ENCODE measurements around the gene TMEM80.
"Not testable (repeated sequence)": the region's sequence is repeated elsewhere in the genome, so short reads cannot be mapped to it uniquely, and the experiment has no call there.

TMEM80 gene

DNA sequence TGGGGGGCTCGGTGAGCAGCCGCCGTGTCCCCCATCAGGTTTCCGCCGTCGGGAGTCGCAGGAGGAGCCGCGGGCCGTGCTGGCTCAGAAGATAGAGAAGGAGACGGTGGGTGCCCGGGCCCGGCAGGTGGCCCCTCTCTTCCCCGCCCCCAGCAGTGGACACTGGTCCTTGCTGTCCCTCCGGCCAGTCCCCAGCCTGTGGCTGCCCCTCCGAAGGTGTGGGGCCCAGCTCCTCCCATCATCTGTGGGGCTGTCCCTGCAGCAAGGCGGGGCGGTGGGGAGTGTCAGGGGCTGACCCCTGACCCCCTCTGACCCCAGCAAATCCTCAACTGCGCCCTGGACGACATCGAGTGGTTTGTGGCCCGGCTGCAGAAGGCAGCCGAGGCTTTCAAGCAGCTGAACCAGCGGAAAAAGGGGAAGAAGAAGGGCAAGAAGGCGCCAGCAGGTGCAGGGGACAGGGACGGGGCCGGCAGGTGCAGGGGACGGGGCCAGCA, 25.7 kb downstream of the TMEM80 start:
- DNase-seq (ENCODE audit: low spot score), result no peak

DNA sequence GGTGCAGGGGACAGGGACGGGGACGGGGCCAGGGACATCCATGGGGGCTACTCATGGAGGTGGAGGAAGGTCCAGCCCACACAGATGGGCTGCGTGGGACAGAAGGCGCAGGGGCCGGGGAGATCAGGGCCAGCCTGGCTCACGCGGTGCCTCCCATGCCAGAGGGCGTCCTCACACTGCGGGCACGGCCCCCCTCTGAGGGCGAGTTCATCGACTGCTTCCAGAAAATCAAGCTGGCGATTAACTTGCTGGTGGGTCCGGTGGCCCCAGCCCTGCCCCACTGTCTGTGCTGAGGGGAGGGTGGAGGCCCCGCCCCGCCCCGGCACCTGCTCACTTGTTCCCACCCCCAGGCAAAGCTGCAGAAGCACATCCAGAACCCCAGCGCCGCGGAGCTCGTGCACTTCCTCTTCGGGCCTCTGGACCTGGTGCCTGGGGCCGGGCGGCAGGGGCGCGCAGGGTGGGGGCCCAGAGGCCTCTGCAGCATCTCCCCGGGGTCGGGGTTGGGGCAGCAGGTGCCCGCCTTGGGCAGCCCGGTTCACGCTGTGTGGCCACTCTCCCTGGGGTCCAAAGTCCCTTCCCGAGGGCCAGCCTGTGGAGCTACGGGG, 26.2 kb downstream of the TMEM80 start:
- no peak for DNase-seq (ENCODE audit: low spot score)

DNA sequence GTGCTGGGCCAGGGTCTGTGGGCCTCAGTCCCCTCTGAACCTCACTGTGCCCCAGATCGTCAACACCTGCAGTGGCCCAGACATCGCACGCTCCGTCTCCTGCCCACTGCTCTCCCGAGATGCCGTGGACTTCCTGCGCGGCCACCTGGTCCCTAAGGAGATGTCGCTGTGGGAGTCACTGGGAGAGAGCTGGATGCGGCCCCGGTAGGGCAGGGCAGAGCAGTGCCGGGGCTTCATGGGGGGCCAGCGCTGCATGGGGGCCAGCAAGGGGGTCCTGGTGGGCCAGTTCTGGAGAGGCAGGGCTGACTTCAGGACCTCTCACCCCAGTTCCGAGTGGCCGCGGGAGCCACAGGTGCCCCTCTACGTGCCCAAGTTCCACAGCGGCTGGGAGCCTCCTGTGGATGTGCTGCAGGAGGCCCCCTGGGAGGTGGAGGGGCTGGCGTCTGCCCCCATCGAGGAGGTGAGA, 26.8 kb downstream of the TMEM80 start:
- DNase-seq (ENCODE audit: low spot score), result no peak

DNA sequence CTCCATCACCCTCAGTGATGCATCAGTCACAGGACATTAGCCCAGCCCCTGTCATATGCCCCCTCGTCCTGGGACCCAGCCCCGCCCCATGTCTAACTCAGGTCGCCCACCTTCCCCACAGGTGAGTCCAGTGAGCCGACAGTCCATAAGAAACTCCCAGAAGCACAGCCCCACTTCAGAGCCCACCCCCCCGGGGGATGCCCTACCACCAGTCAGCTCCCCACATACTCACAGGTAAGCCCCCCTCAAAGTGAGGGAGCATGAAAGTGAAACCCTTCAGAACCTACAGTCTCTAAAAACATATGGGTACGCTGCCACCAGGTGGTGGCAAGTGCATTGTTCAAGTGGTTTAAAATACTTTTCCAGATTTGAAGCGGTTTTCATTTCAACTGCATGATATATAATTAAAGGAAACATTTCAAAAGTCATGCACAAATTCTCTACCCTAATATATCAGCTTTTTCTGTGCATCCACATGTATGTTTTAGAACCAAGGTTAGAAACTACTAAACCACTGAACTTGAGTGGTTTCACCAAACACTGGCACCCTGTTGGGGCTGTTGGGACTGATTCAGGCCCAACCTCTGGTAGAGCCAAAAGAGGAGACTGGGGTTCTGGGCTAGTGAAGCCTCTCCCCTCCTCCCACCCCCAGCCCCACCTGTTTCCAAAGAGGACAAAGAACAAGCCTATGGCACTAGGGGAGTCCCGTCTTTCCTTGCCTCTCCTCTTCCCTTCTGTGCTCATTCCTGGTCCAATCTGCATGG, 27.7 kb downstream of the TMEM80 start:
- peak; percentile 75 for DNase-seq (ENCODE audit: low spot score)

DNA sequence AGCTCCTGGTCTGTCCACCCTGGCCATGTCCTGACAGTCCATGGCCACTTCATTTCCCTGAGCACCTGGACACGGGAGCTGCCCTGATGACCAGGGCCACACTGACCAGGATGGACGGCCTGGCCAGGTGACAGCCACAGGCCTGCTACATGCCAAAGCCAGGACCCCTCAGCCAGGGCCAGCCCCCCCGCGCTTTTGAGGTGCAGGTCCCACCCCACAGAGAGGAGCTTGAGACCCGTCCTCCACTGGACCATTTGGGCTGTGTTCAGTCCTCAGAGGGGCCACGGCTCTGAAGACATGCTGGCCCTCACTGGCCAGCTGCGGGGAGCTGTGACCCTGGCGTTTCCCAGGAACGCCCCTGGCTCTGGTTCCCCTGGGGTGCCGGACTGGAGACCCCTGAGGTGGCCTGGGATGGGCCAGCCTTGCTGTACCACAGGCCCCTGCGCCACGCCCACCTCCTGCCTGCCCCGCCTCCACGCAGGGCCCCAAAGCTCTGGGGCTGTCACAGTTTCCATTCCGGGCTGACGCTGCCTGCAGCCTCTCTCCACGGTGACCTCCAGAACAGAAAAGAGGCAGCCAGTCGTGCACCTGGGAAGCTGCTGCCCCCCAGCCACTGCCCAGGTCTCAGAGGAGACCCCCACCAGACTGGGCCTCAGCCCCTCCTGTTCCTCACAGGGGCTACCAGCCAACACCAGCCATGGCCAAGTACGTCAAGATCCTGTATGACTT, 28.6 kb downstream of the TMEM80 start:
- no peak for DNase-seq (ENCODE audit: low spot score)

DNA sequence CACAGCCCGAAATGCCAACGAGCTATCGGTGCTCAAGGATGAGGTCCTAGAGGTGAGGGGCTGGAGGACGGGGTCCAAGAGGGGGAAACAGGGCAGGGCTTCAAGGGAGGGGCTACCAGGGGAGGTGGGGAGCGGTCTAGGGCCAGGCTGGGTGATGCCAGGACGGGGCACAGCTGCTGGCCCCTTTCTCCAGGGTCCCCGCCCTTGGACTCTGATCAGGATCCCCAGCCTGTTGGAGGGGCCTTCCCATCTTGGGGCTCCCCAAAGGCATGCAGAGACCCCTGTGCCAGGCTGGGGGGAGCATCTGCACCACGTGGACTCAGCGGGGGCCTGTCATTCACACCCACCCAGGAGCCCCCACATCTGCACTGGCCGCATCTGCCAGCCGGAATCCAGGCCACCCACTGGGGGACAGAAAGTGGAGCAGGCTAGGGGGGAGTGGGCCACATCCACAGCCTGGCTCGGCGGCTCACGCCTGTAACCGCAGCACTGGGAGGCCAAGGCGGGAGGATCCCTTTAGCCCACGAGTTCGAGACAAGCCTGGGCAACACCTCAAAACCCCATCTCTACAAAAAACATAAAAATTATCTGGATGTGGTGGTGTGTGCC, 29.3 kb downstream of the TMEM80 start:
- no peak for DNase-seq (ENCODE audit: low spot score)

DNA sequence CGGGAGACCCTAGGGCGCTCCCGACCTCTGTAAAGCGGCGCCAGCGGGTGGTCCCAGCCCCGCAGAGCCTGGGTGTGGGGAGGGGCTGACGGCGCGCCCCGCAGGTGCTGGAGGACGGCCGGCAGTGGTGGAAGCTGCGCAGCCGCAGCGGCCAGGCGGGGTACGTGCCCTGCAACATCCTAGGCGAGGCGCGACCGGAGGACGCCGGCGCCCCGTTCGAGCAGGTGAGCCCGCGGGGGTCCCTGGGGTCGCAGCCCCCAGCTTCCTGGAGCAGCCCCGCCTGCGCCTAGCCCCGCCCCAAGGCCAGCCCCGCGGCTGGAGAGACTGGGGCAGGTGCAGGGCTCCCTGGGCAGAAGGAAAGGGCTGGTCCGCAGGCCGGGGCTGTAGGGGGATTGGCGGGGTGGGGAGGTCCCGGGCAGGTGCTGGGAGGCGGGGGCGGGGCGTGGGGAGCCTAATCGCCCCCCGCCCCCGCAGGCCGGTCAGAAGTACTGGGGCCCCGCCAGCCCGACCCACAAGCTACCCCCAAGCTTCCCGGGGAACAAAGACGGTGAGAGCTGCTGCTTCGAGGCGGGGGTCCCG, 30.1 kb downstream of the TMEM80 start:
- DNase-seq (ENCODE audit: low spot score), result no peak

DNA sequence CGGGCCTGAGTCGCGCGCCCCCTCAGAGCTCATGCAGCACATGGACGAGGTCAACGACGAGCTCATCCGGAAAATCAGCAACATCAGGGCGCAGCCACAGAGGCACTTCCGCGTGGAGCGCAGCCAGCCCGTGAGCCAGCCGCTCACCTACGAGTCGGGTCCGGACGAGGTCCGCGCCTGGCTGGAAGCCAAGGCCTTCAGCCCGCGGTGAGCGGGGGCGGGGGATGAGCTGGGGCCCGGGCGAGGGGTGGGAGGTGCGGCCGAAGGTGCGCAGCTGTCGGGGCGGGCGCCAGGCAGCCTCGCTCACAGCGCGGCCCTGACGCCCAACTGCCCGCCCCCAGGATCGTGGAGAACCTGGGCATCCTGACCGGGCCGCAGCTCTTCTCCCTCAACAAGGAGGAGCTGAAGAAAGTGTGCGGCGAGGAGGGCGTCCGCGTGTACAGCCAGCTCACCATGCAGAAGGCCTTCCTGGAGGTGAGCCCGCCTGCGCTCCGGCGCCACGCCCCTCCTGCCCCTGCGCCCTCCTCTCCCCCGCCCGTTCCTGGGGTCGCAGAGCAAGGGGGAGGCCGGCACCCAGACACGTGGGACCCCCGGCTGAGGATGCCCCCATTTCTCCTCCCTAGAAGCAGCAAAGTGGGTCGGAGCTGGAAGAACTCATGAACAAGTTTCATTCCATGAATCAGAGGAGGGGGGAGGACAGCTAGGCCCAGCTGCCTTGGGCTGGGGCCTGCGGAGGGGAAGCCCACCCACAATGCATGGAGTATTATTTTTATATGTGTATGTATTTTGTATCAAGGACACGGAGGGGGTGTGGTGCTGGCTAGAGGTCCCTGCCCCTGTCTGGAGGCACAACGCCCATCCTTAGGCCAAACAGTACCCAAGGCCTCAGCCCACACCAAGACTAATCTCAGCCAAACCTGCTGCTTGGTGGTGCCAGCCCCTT, 30.9 kb downstream of the TMEM80 start:
- DNase-seq (ENCODE audit: low spot score), result no peak

DNA sequence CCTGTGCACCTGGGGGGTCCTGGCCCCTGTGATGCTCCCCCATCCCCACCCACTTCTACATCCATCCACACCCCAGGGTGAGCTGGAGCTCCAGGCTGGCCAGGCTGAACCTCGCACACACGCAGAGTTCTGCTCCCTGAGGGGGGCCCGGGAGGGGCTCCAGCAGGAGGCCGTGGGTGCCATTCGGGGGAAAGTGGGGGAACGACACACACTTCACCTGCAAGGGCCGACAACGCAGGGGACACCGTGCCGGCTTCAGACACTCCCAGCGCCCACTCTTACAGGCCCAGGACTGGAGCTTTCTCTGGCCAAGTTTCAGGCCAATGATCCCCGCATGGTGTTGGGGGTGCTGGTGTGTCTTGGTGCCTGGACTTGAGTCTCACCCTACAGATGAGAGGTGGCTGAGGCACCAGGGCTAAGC, 31.7 kb downstream of the TMEM80 start:
- DNase-seq (ENCODE audit: low spot score), result no peak

DNA sequence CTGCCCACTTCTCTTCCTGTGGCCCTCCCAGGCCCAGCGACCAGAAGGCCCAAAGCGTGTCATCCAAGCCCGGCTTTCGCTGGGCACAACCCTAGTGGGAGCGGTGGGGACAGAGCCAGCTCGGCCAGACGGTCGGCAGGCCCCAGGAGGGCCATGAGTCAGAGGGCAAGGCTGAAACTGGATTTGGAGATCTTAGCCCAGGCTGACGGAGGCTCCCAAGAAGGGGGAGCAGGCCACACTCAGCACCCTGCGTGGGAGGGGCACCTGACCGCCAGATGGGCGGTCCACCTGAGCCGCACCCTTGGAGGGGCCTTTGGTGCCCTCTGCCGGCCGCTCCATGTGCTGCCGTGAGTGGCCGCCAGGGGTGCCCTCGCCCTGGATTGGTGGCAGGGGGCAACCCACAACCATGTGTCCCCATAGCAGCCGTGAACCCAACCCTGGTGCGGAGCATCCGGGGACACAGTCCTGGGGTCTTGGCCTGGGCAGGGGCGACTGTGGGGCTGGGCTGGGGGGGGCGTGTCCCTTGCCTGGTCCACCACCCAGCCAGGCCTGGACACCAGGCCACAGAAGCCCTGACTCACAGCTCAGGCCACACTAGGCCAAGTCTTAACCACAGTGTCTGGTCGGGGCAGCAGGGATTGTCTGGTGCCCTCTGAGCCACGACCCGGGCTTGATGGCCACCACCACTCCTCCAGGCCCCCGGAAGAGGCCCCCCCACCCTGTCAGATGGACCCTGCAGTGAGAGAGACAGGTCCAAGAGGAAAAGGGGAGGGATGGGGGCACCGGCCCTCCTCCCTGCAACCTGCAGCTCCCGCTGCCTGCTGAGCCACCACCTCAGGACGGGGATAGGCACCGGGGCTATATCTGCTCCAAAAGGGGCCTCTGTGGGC, 32.5 kb downstream of the TMEM80 start:
- peak; percentile 85 for DNase-seq (ENCODE audit: low spot score)

DNA sequence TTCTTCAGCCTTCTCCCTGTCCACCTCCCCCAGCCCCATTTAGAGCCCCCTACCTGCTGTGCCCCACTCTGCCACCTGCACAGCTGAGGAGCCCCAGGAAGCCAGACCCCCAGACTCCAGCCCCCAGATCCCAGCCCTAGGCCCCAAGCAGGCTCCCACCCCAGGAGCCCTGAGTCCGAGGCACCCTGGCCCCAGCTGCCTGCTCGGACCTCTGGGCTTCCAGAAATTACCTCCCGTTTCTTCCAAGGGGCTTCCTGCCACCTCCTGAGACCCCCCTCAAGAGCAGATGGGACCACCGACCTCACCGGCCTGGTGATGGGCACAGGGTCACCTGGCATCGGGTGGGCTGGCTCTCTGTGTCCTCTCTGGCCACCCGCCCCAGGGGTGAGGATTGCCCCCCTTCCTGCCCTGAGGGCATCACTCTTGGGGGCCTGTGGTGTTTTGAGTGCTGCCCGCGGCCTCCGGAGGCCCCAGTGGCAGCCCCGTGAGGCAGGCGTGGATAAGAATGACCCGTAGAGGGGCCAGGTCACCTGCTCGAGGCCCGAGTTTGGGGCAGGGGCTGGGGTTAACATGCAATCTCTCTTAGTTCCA, 33.4 kb downstream of the TMEM80 start:
- no peak for DNase-seq (ENCODE audit: low spot score)

DNA sequence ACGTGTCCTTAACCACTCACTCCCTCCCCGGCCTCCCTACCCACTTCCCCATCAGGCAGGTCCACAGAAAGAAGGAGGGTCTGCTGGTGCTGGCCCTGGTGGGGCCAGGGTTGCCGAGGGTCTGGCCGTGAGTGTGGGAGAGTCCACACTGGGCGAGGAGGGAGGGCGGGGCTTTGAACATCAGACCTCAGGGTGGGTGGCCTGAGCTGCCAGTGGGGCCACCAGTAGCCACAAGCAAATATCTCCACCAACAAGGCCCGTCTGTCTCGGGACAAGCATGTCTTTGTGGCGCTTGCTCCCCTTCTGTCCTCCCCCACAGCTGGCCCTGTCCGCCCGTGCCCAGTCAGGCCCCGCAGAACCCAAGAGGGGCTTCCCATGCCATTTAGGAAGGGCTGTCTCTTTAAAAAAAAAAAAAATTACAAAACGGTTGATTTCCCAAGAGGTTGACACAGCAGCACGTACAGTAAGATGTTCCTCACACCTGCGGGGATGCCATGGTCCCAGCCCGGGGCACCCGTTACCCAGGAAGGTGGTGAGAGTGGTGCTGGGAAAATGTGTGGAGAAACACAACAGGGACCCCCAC, 34.0 kb downstream of the TMEM80 start:
- no peak for DNase-seq (ENCODE audit: low spot score)

DNA sequence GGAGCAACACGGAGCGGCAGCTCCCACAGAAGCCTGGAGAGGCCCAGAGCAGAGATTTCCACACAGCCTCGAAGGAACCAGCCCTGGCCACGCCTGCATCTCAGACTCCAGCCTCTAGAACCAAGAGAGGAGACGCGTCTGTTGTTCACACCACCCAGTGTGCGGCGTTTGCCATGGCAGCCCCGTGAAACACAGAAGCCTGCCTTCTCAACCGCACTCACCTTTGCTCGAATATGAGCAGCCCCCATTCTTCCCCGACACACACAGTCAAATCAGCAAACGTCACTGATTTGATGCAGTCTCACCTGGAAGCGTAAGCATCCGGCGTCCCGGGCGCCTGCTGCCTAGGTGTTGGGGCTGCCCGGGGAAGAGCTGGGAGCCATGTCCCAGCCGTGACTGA, 37.5 kb downstream of the TMEM80 start:
- DNase-seq (ENCODE audit: low spot score), result no peak

DNA sequence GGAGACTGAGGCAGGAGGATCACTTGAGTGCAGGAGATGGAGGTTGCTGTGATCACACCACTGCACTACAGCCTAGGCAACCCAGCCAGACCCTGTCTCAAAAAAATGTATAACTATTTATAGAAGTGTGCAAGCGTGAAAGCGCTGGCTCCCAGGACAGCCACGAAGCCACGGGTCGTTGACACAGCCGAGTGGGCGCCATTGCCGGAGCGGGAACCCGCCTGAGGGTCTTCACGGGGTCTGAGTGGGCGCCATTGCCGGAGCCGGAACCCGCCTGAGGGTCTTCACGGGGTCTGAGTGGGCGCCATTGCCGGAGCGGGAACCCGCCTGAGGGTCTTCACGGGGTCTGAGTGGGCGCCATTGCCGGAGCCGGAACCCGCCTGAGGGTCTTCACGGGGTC, 38.9 kb downstream of the TMEM80 start:
- not testable (repeated sequence) for DNase-seq (ENCODE audit: low spot score)

DNA sequence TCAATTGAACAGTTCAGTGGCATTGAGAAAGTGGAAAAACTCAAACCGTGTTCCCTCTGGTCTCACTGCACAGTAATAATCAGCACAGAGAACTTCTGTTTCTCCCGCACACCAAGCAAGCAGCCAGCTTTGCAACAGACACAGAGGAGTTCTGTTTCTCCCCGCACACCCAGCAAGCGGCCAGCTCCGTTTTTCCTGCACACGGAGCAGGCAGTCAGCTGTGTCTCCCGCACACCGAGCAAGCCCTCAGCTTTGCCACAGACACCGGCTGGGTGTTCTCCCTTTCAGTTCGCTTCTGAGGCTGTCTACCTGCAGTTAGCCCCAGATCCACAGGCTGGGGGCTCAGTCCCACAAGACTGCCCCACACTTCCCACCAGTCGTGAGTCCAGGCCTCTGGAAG, 41.8 kb downstream of the TMEM80 start:
- no peak for DNase-seq (ENCODE audit: low spot score)

DNA sequence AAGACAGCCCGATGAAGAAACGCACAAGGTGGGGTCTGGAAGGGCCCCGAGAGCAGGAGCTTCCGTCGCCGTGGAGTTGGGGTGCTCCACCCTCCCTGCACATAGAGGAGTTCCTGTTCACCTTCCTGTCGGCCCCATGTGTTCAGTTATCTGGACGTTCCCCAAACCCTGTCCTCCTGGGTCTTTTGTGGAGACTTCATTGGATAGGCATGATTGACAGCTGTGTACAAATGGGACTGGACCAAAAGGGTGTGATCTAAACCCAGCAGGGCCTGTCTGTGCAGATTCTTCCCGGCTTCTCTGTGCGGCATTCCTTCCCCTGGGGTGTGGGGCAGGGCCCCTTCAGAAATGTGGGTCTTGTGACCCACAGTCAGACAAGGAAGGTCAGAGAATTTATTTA, 42.3 kb downstream of the TMEM80 start:
- DNase-seq (ENCODE audit: low spot score), result not testable (repeated sequence)

DNA sequence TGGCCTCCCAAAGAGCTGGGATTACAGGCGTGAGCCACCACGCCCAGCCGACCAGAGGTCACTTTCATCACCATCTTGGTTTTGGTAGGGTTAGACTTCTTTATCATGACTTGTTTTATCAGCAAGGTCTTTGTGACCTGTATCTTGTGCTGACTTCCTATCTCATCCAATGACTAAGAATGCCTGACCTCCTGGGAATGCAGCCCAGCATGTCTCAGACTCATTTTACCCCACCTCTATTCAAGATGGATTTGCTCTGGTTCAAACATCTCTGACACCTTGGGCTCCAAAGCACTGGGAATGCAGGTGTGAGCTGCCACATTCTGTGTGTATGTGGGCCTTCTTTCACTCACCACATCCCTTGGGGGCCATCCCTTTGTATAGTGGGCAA, 46.5 kb downstream of the TMEM80 start:
- no peak for DNase-seq (ENCODE audit: low spot score)

DNA sequence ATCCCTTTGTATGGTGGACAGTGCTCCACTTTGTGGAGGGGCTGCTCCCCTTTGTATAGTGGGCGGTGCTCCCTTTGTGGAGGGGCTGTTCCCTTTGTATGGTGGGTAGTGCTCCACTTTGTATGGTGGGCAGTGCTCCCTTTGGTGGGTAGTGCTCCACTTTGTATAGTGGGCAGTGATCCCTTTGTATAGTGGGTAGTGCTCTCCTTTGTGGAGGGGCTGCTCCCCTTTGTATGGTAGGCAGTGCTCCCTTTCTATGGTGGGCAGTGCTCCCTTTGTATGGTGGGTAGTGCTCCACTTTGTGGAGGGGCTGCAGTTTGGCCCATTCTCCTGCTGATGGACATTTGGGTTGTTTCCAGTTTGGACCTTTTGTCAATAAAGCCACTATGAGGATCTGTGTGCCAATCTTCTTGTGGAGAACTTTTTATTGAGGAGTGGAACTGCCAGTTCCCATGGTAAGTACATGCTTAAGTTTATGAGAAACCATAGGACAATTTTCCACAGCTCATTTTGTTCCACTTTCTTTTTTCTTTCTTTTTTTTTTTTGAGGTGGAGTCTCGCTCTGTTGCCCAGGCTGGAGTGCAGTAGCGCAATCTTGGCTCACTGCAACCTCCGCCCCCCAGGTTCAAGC, 47.1 kb downstream of the TMEM80 start:
- no peak for DNase-seq (ENCODE audit: low spot score)

DNA sequence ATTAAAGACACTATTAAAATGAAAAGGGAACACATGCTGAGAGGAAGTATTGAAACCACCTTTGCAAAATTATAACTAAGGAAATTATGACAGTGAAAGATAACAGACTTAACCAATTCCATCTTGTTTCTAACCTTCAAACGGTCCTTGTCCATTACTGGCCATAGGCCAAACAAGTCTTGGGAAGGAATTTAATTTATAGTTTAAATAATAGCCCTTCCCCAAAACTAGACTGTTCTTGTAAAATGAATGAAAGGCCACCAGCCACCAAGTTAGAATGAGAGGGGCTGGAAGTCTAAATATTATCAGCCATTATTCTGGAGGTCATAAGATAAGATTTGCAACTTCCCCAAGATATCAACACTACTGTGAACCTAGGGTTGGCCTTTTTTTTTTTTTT, 49.8 kb downstream of the TMEM80 start:
- DNase-seq (ENCODE audit: low spot score), result no peak

Data from hematopoietic multipotent progenitor cell treated with erythropoietin and hydrocortisone succinate and interleukin-3 and kit ligand, for 15 days (in vitro differentiated cells).